Cardiac muscle cell (in vitro differentiated cells and primary cell): ENCODE results near the gene GNG14. TPM values are rescaled to one million over a fixed set of nuclear protein-coding genes. Genes with fewer than 3 reads are reported as not detected.
"Not testable (repeated sequence)": the region's sequence is repeated elsewhere in the genome, so short reads cannot be mapped to it uniquely, and the experiment has no call there.

ENCODE experiments used
- DNase-seq, 2 donors: peaks; one replicate each; pipeline versions ENCODE4 v3.0.0 to v3.0.0-alpha.2; 2010 to 2017; ENCODE audit warnings: low read depth in 1 of 2, low spot score in 1 of 2
- H3K27ac ChIP-seq: fragments of 200-600 bp; sonication (generic); 2 replicates; pipeline ENCODE4 v1.5.1; 2016
- H3K27me3 ChIP-seq: fragments of 200-600 bp; sonication (generic); 2 replicates; pipeline ENCODE4 v1.6.0; 2016; ENCODE audit warnings: control low read depth
- H3K36me3 ChIP-seq: fragments of 200-600 bp; sonication (generic); 2 replicates; pipeline ENCODE4 v1.5.1; 2016; ENCODE audit warnings: control low read depth
- H3K4me1 ChIP-seq: fragments of 200-600 bp; sonication (generic); 2 replicates; pipeline ENCODE4 v1.8.1; 2017; ENCODE audit warnings: low read depth, mild to moderate bottlenecking, mixed run types
- H3K4me3 ChIP-seq: fragments of 200-600 bp; sonication (generic); 2 replicates; pipeline ENCODE4 v1.5.1; 2016; ENCODE audit warnings: mild to moderate bottlenecking
- H3K9me3 ChIP-seq: fragments of 200-600 bp; sonication (generic); 2 replicates; pipeline ENCODE4 v1.5.1; 2017; ENCODE audit warnings: low read depth, mild to moderate bottlenecking, control low read depth
- CTCF ChIP-seq: IDR thresholded peaks from 2 replicates; pipeline ENCODE4 v1.5.1; 2012; ENCODE audit warnings: low read depth, mild to moderate bottlenecking, low read length
- polyA plus RNA-seq: library from polyadenylated mRNA; unstranded; fragments of >200 nt; fragmentation: Nextera tagmentation; extraction: Ambion mirVana; gene quantifications from 2 replicates; pipeline ENCODE4 v1.2.1, GENCODE V29; 2016
- total RNA-seq: library from RNA; depleted of rRNA; stranded (reverse); fragments of >200 nt; gene quantifications from 2 replicates; pipeline ENCODE4 v1.2.3, GENCODE V29; 2016

The GNG14 gene
- total RNA-seq = 1.1 TPM in 1 of 2 replicates, not detected in the other
- polyA plus RNA-seq = 1.1 TPM in 1 of 2 replicates, not detected in the other

- H3K27ac ChIP-seq = no peak within 1 kb of the TSS
- H3K4me3 ChIP-seq = no peak within 1 kb of the TSS
- no peak for DNase-seq
- no peak for TF ChIP-seq CTCF
- H3K36me3 ChIP-seq = no peaks in the 10 kb centered on the region
- H3K9me3 ChIP-seq = no peaks in the 10 kb centered on the region
- no peaks in the 10 kb centered on the region for H3K4me1 ChIP-seq
- no peaks in the 10 kb centered on the region for H3K27me3 ChIP-seq
Observed at GRCh38 chr19:12687496-12688196, at the start of gene GNG14. Gene GNG14 (plus strand): TSS chr19:12687998. CDS start chr19:12688049, 51 bp downstream.

GRCh38 chr19:12638611-12639182, 49.1 kb upstream of the GNG14 start:
- Histone ChIP-seq H3K27me3 (no peaks in the 10 kb centered on the region), H3K27ac (no peak overlapping the region), H3K36me3 (no peaks in the 10 kb centered on the region), H3K9me3 (no peaks in the 10 kb centered on the region), H3K4me3 (no peak overlapping the region), H3K4me1 (peaks cover 3% of the 10 kb centered on the region)
- DNase-seq = no peak
- TF ChIP-seq CTCF = no peak

- Histone ChIP-seq H3K27me3 (no peaks in the 10 kb centered on the region), H3K4me3 (no peak overlapping the region), H3K4me1 (peaks cover 3% of the 10 kb centered on the region), H3K9me3 (no peaks in the 10 kb centered on the region), H3K27ac (no peak overlapping the region), H3K36me3 (no peaks in the 10 kb centered on the region)
- TF ChIP-seq CTCF = peak; percentile 82
- DNase-seq = peak; percentile 83 to 85
Observed at GRCh38 chr19:12639901-12640613, 47.7 kb upstream of the GNG14 start.

GRCh38 chr19:12641456-12641855, 46.3 kb upstream of the GNG14 start:
- H3K4me1 ChIP-seq = peaks cover 3% of the 10 kb centered on the region
- H3K4me3 ChIP-seq = no peak overlapping the region
- TF ChIP-seq CTCF = no peak
- DNase-seq = no peak
- H3K27me3 ChIP-seq = no peaks in the 10 kb centered on the region
- no peak overlapping the region for H3K27ac ChIP-seq
- H3K9me3 ChIP-seq = no peaks in the 10 kb centered on the region
- H3K36me3 ChIP-seq = no peaks in the 10 kb centered on the region

- Histone ChIP-seq H3K27me3 (no peaks in the 10 kb centered on the region), H3K9me3 (no peaks in the 10 kb centered on the region), H3K4me3 (no peak overlapping the region), H3K4me1 (peaks cover 3% of the 10 kb centered on the region), H3K27ac (no peak overlapping the region), H3K36me3 (no peaks in the 10 kb centered on the region)
- no peak for DNase-seq
- no peak for TF ChIP-seq CTCF
Observed at GRCh38 chr19:12642506-12642905, 45.3 kb upstream of the GNG14 start.

- not testable (repeated sequence) for DNase-seq, H3K27ac ChIP-seq, H3K9me3 ChIP-seq, H3K36me3 ChIP-seq, H3K4me1 ChIP-seq, H3K27me3 ChIP-seq, H3K4me3 ChIP-seq
Observed at GRCh38 chr19:12643716-12644115, 44.1 kb upstream of the GNG14 start.
